ENCODE measurements around the gene ARHGEF25. TPM values are rescaled to one million over a fixed set of nuclear protein-coding genes. Genes with fewer than 3 reads are reported as not detected.
A peak's percentile ranks its signal among the peaks of the same experiment; 100 is the strongest.

The ARHGEF25 gene
- total and polyA plus RNA-seq, 7 donors: 5.8 to 140 (median 99.4) TPM

DNA sequence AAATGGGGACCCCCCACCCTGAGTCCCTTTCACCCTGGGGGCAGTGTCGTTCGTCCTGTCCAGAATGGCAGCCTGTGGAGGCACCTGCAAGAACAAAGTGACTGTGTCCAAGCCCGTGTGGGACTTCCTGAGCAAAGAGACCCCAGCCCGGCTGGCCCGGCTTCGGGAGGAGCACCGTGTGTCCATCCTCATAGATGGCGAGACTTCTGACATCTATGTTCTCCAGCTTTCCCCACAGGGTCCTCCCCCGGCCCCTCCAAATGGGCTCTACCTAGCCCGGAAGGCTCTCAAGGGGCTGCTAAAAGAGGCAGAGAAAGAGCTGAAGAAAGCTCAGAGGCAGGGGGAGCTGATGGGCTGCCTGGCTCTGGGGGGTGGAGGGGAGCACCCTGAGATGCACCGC lies 4.4 kb upstream of the ARHGEF25 start:
- 95% methylated on average over 11 of the region's 11 CpGs for WGBS, 2 donors
- DNase-seq: no peak
- Histone ChIP-seq H3K9me3 (no peaks in the 10 kb centered on the region), H3K36me3 (peaks cover 0 to 28% (median 15%) of the 10 kb centered on the region in 4 donors), H3K27ac (peak overlapping the region; percentile 97 to 99 (median 98)), H3K4me1 (peaks cover 0 to 53% (median 42%) of the 10 kb centered on the region in 4 donors), H3K4me3 (no peak overlapping the region), H3K27me3 (no peaks in the 10 kb centered on the region)
- no peak for TF ChIP-seq POLR2A (IDR thresholded peaks at IDR 0.05)
- no peak for TF ChIP-seq EP300 (IDR thresholded peaks at IDR 0.05)
- TF ChIP-seq, protein P1, sequence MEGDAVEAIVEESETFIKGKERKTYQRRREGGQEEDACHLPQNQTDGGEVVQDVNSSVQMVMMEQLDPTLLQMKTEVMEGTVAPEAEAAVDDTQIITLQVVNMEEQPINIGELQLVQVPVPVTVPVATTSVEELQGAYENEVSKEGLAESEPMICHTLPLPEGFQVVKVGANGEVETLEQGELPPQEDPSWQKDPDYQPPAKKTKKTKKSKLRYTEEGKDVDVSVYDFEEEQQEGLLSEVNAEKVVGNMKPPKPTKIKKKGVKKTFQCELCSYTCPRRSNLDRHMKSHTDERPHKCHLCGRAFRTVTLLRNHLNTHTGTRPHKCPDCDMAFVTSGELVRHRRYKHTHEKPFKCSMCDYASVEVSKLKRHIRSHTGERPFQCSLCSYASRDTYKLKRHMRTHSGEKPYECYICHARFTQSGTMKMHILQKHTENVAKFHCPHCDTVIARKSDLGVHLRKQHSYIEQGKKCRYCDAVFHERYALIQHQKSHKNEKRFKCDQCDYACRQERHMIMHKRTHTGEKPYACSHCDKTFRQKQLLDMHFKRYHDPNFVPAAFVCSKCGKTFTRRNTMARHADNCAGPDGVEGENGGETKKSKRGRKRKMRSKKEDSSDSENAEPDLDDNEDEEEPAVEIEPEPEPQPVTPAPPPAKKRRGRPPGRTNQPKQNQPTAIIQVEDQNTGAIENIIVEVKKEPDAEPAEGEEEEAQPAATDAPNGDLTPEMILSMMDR (IDR thresholded peaks at IDR 0.05): no peak
- no peak for TF ChIP-seq POLR2AphosphoS5 (IDR thresholded peaks at IDR 0.05)
- intact Hi-C loops (cut with DNase I): loop anchor here (5.0 kb wide), 1 partner anchor 60 kb away; the partner anchor contains the start of gene DCTN2

DNA sequence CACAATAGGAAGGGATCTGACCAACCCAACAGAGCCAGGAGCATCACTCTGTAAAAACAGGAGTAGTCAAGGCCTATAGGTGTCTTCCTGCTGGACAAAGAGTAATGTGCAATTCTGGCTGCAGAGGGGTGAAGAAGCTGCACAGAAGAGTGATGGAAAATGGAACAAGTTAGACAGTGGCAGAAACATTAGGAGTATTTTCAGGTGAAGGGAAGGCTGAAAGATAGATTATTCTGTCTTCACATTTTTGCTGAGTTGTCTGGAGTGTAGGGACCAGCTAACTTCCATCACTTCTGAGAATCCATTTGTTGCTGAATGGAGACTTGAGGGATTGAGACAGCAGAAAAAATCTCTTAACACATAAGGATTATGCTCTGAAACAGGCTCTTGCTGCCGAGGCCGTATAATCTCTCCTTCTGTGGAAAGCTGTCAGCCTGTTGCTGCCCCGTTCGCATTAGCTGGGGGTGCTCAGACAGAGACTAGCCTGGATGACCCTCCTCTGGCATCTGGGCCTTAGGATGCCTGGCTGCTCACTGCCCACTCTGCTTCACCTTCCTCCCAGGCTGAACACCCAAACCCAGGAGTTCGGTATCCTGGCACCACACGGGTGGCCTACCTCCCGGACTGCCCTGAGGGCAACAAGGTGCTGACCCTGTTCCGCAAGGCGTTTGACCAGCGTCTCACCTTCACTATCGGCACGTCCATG lies 3.1 kb upstream of the ARHGEF25 start:
- H3K36me3 ChIP-seq: peaks cover 0 to 23% (median 15%) of the 10 kb centered on the region in 4 donors
- no peak overlapping the region for H3K4me3 ChIP-seq
- H3K4me1 ChIP-seq: peaks cover 0 to 65% (median 53%) of the 10 kb centered on the region in 4 donors
- peak overlapping the region; percentile 96 to 97 (median 96) for H3K27ac ChIP-seq
- no peak for DNase-seq
- TF ChIP-seq POLR2A (IDR thresholded peaks at IDR 0.05): no peak
- no peak for TF ChIP-seq POLR2AphosphoS5 (IDR thresholded peaks at IDR 0.05)
- TF ChIP-seq EP300 (IDR thresholded peaks at IDR 0.05): no peak
- TF ChIP-seq, protein P1 (IDR thresholded peaks at IDR 0.05): no peak
- intact Hi-C loops (cut with DNase I): loop anchor here (5.0 kb wide), 1 partner anchor 61 kb away; the partner anchor contains the start of gene DCTN2
- 87 to 90% methylated on average over 12 of the region's 12 CpGs for WGBS, 2 donors
- no peaks in the 10 kb centered on the region for H3K9me3 ChIP-seq
- H3K27me3 ChIP-seq: no peaks in the 10 kb centered on the region

GRCh38 chr12:57609101-57609780 lies 2.0 kb upstream of the ARHGEF25 start:
- DNase-seq: no peak
- Histone ChIP-seq H3K4me3 (peak overlapping the region; percentile 67 to 95 (median 86)), H3K27me3 (no peaks in the 10 kb centered on the region), H3K9me3 (no peaks in the 10 kb centered on the region), H3K36me3 (peaks cover 0 to 30% (median 18%) of the 10 kb centered on the region in 4 donors), H3K27ac (peak overlapping the region; percentile 96 to 97 (median 96)), H3K4me1 (peaks cover 0 to 70% (median 58%) of the 10 kb centered on the region in 4 donors)
- WGBS, 2 donors: 71 to 82% methylated on average over 19 of the region's 19 CpGs
- intact Hi-C loops (cut with DNase I): loop anchor here (5.0 kb wide), 1 partner anchor 62 kb away; the partner anchor contains the start of gene DCTN2
- TF ChIP-seq POLR2A (IDR thresholded peaks at IDR 0.05) (no peak), EP300 (IDR thresholded peaks at IDR 0.05) (no peak), POLR2AphosphoS5 (IDR thresholded peaks at IDR 0.05) (no peak)
- TF ChIP-seq, protein P1 (IDR thresholded peaks at IDR 0.05): no peak

DNA sequence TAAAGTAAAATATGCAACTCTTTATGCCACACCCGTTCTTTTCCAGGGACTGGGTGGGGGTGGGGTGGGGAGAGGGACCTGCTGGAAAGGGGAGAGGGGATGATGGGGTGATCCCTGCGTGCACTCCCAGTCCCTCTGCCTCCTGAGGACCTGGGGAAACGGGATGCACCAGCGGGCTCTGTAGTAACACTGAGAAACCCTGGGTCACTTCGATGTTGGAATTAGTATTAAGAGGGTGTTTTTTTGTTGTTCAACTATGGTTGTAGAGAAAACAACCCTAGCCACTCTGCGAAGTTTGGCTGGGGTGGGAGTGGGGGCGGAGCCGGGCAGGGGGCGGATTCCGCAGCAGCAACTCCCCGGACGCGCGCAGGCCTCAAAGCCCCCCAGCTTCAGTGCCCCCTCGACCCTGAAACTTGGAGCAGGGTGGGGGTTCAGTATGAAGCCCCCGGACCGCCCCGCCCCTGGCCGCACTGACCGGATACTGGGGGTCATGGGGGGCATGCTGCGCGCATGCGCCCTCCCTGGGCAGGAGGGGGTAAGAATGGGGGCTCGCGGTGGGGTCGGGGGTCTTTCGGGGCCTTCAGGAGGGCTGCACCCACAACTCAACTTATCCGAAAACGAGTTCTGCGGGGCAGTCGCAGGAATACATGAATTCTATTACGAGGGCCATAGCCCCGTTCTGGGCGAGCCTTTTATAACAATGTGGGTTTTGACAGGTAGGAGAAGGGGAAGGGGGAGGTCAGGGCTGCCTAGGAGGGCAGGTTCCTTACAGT lies 1.3 kb upstream of the ARHGEF25 start:
- WGBS, 2 donors: 31 to 34% methylated on average over 34 of the region's 34 CpGs
- peak overlapping the region; percentile 96 to 97 (median 96) for H3K27ac ChIP-seq
- intact Hi-C loops (cut with DNase I): loop anchor here (2.0 to 5.0 kb wide), 3 partner anchors 63 to 523 kb away; partner anchors contain the start of genes DCTN2, DDIT3 and MBD6
- H3K27me3 ChIP-seq: no peaks in the 10 kb centered on the region
- H3K36me3 ChIP-seq: peaks cover 0 to 37% (median 21%) of the 10 kb centered on the region in 4 donors
- H3K4me3 ChIP-seq: peak overlapping the region; percentile 67 to 95 (median 86)
- H3K9me3 ChIP-seq: no peaks in the 10 kb centered on the region
- H3K4me1 ChIP-seq: peaks cover 0 to 76% (median 66%) of the 10 kb centered on the region in 4 donors
- TF ChIP-seq, protein P1 (IDR thresholded peaks at IDR 0.05): no peak
- TF ChIP-seq POLR2A (IDR thresholded peaks at IDR 0.05) (no peak), POLR2AphosphoS5 (IDR thresholded peaks at IDR 0.05) (no peak), EP300 (IDR thresholded peaks at IDR 0.05) (no peak)
- DNase-seq: no peak

Measured in sigmoid colon (tissue), 7 donors.